ENCODE measurements around the gene PCNX2. TPM values are rescaled to one million over a fixed set of nuclear protein-coding genes. Genes with fewer than 3 reads are reported as not detected.

Gene PCNX2
- total RNA-seq, 2 donors from 2014 or later: 8.1 to 9.0 TPM

- H3K27me3 ChIP-seq: no peaks in the 10 kb centered on the region
- no peak for TF ChIP-seq CTCF (IDR thresholded peaks at IDR 0.05)
- no peak for DNase-seq (ENCODE audit: low spot score)
- H3K27ac ChIP-seq: peak overlapping the region; percentile 82 to 92
- H3K36me3 ChIP-seq: no peaks in the 10 kb centered on the region
- H3K9me3 ChIP-seq: no peaks in the 10 kb centered on the region
- peak overlapping the region; percentile 88 to 91 for H3K4me3 ChIP-seq
- H3K4me1 ChIP-seq: peaks cover 0 to 30% of the 10 kb centered on the region in 2 donors
These were observed 345.8 kb downstream of the PCNX2 start for GRCh38 chr1:232949636-232950196.

- Histone ChIP-seq H3K27me3 (no peaks in the 10 kb centered on the region), H3K36me3 (no peaks in the 10 kb centered on the region), H3K4me3 (no peak overlapping the region), H3K27ac (no peak overlapping the region), H3K4me1 (peaks cover 0 to 15% of the 10 kb centered on the region in 2 donors), H3K9me3 (no peaks in the 10 kb centered on the region)
- no peak for DNase-seq (ENCODE audit: low spot score)
- TF ChIP-seq CTCF (IDR thresholded peaks at IDR 0.05): no peak
These were observed 351.2 kb downstream of the PCNX2 start for GRCh38 chr1:232944347-232944746.

GRCh38 chr1:232943679-232944252 is 351.8 kb downstream of the PCNX2 start:
- no peak overlapping the region for H3K4me3 ChIP-seq
- no peak for TF ChIP-seq CTCF (IDR thresholded peaks at IDR 0.05)
- no peak for DNase-seq (ENCODE audit: low spot score)
- H3K27me3 ChIP-seq: no peaks in the 10 kb centered on the region
- H3K27ac ChIP-seq: no peak overlapping the region
- H3K36me3 ChIP-seq: no peaks in the 10 kb centered on the region
- H3K4me1 ChIP-seq: peaks cover 0 to 15% of the 10 kb centered on the region in 2 donors
- H3K9me3 ChIP-seq: no peaks in the 10 kb centered on the region

- TF ChIP-seq CTCF (IDR thresholded peaks at IDR 0.05): no peak
- DNase-seq (ENCODE audit: low spot score): no peak
These were observed 352.9 kb downstream of the PCNX2 start for GRCh38 chr1:232942413-232943294.

GRCh38 chr1:232940262-232940661 is 355.3 kb downstream of the PCNX2 start:
- no peak for DNase-seq (ENCODE audit: low spot score)
- no peak for TF ChIP-seq CTCF (IDR thresholded peaks at IDR 0.05)
- Histone ChIP-seq H3K36me3 (no peaks in the 10 kb centered on the region), H3K9me3 (no peaks in the 10 kb centered on the region), H3K27ac (no peak overlapping the region), H3K4me1 (peaks cover 0 to 15% of the 10 kb centered on the region in 2 donors), H3K27me3 (no peaks in the 10 kb centered on the region), H3K4me3 (no peak overlapping the region)

More at GRCh38 chr1:232942413-232943294, 352.9 kb downstream of the PCNX2 start:
- no peaks in the 10 kb centered on the region for H3K9me3 ChIP-seq
- no peak overlapping the region for H3K4me3 ChIP-seq
- no peak overlapping the region for H3K27ac ChIP-seq
- no peaks in the 10 kb centered on the region for H3K27me3 ChIP-seq
- no peaks in the 10 kb centered on the region for H3K36me3 ChIP-seq
- H3K4me1 ChIP-seq: peaks cover 0 to 15% of the 10 kb centered on the region in 2 donors

Data from right atrium auricular region (tissue), 2 donors.